H9 (cell line): Measurements from ENCODE around the gene CD47. TPM values are rescaled to one million over a fixed set of nuclear protein-coding genes. Genes with fewer than 3 reads are reported as not detected.

ENCODE experiments used
- DNase-seq: peaks from one replicate; pipeline ENCODE4 v3.0.0-alpha.2; 2017
- H2AFZ ChIP-seq: one replicate; pipeline ENCODE4 v1.6.1; 2013; ENCODE audit warnings: mild to moderate bottlenecking, low read length, control low read depth, moderate library complexity
- H2AK5ac ChIP-seq: 2 replicates; pipeline ENCODE4 v1.6.1; 2013; ENCODE audit warnings: low read length, control low read depth, mixed read lengths; ENCODE audit not compliant: insufficient read length
- H2BK120ac ChIP-seq: one replicate; pipeline ENCODE4 v1.6.1; 2013; ENCODE audit warnings: low read depth, mild to moderate bottlenecking, low read length, control low read depth, inconsistent platforms; ENCODE audit not compliant: poor library complexity, severe bottlenecking
- H2BK12ac ChIP-seq: 2 replicates; pipeline ENCODE4 v1.6.1; 2013; ENCODE audit warnings: low read length, control low read depth, mixed read lengths, low read depth; ENCODE audit not compliant: insufficient read length
- H2BK15ac ChIP-seq: 2 replicates; pipeline ENCODE4 v1.6.1; 2013; ENCODE audit warnings: low read depth, low read length, control low read depth
- H2BK20ac ChIP-seq: one replicate; pipeline ENCODE4 v1.6.1; 2013; ENCODE audit warnings: low read depth, mild to moderate bottlenecking, low read length, control low read depth, inconsistent platforms; ENCODE audit not compliant: poor library complexity, severe bottlenecking
- H2BK5ac ChIP-seq: 2 replicates; pipeline ENCODE4 v1.6.1; 2013; ENCODE audit warnings: low read length, control low read depth, mixed read lengths; ENCODE audit not compliant: insufficient read length
- H3K14ac ChIP-seq: 2 replicates; pipeline ENCODE4 v1.6.1; 2013; ENCODE audit warnings: low read length, control low read depth; ENCODE audit not compliant: insufficient read depth
- H3K18ac ChIP-seq: 2 replicates; pipeline ENCODE4 v1.6.1; 2013; ENCODE audit warnings: low read depth, mild to moderate bottlenecking, mixed read lengths, low read length, control low read depth; ENCODE audit not compliant: insufficient read length
- H3K23ac ChIP-seq: 2 replicates; pipeline ENCODE4 v1.6.1; 2013; ENCODE audit warnings: low read length, control low read depth, mixed read lengths, low read depth; ENCODE audit not compliant: insufficient read length
- H3K23me2 ChIP-seq: 2 replicates; pipeline ENCODE4 v1.6.1; 2013; ENCODE audit warnings: low read depth, mild to moderate bottlenecking, mixed read lengths, low read length, control low read depth; ENCODE audit not compliant: insufficient read length, poor library complexity, severe bottlenecking
- H3K27ac ChIP-seq: 2 replicates; pipeline ENCODE4 v1.5.1; 2013; ENCODE audit warnings: low read length, control low read depth, mixed read lengths, low read depth; ENCODE audit not compliant: insufficient read length
- H3K27me3 ChIP-seq: 2 replicates; pipeline ENCODE4 v1.6.1; 2013; ENCODE audit warnings: low read length, control low read depth, inconsistent platforms; ENCODE audit not compliant: insufficient read depth
- H3K4ac ChIP-seq: 2 replicates; pipeline ENCODE4 v1.6.1; 2013; ENCODE audit warnings: low read depth, mild to moderate bottlenecking, control low read depth, inconsistent platforms, low read length, moderate library complexity
- H3K4me1 ChIP-seq: 2 replicates; pipeline ENCODE4 v1.6.1; 2013; ENCODE audit warnings: low read length, control low read depth, inconsistent platforms; ENCODE audit not compliant: insufficient read depth
- H3K4me2 ChIP-seq: 2 replicates; pipeline ENCODE4 v1.6.1; 2013; ENCODE audit warnings: low read length, control low read depth, mixed read lengths; ENCODE audit not compliant: insufficient read length, insufficient read depth
- H3K56ac ChIP-seq: 2 replicates; pipeline ENCODE4 v1.6.1; 2013; ENCODE audit warnings: low read depth, mild to moderate bottlenecking, mixed read lengths, low read length, control low read depth; ENCODE audit not compliant: insufficient read length
- H3K79me1 ChIP-seq: 2 replicates; pipeline ENCODE4 v1.6.1; 2013; ENCODE audit warnings: low read depth, mild to moderate bottlenecking, moderate library complexity, low read length, control low read depth, inconsistent platforms; ENCODE audit not compliant: insufficient read depth, poor library complexity, severe bottlenecking
- H3K79me2 ChIP-seq: 2 replicates; pipeline ENCODE4 v1.6.1; 2013; ENCODE audit warnings: low read length, control low read depth, inconsistent platforms; ENCODE audit not compliant: insufficient read depth
- H3K9ac ChIP-seq: 2 replicates; pipeline ENCODE4 v1.6.1; 2013; ENCODE audit warnings: low read length, control low read depth, mixed read lengths; ENCODE audit not compliant: insufficient read length; ENCODE audit errors: extremely low read depth
- H3K9me3 ChIP-seq: one replicate; pipeline ENCODE4 v1.6.1; 2013; ENCODE audit warnings: low read depth, low read length, inconsistent platforms; ENCODE audit not compliant: control insufficient read depth
- H3T11ph ChIP-seq: one replicate; pipeline ENCODE4 v1.6.1; 2013; ENCODE audit warnings: mild to moderate bottlenecking, low read length, control low read depth, inconsistent platforms
- H4K20me1 ChIP-seq: one replicate; pipeline ENCODE4 v1.6.1; 2013; ENCODE audit not compliant: control insufficient read depth, insufficient read length, insufficient read depth
- H4K5ac ChIP-seq: 2 replicates; pipeline ENCODE4 v1.6.1; 2013; ENCODE audit warnings: low read depth, mild to moderate bottlenecking, mixed read lengths, low read length, control low read depth; ENCODE audit not compliant: insufficient read length
- H4K8ac ChIP-seq: replicated peaks from 2 replicates; pipeline ENCODE4 v1.6.1; 2013; ENCODE audit warnings: low read length, control low read depth, mixed read lengths, low read depth; ENCODE audit not compliant: insufficient read length
- H4K91ac ChIP-seq: 2 replicates; pipeline ENCODE4 v1.6.1; 2013; ENCODE audit warnings: low read depth, mild to moderate bottlenecking, moderate library complexity, mixed read lengths, low read length, control low read depth; ENCODE audit not compliant: insufficient read length
- H3K27ac Mint-ChIP-seq, 3 experiments: 2 replicates in 2 of 3; 3 replicates in 1 of 3; pipeline ENCODE4 v1.8.0; 2020 to 2021; ENCODE audit warnings: mixed read lengths in 3 of 3, mild to moderate bottlenecking in 1 of 3, moderate library complexity in 1 of 3
- H3K27me3 Mint-ChIP-seq: 2 replicates; pipeline ENCODE4 v1.8.0; 2021; ENCODE audit warnings: low read depth, mild to moderate bottlenecking, moderate library complexity, mixed read lengths
- H3K36me3 Mint-ChIP-seq, 3 experiments: 2 replicates in 2 of 3; 3 replicates in 1 of 3; pipeline ENCODE4 v1.8.0; 2020 to 2021; ENCODE audit warnings: low read depth in 3 of 3, mixed read lengths in 3 of 3; ENCODE audit not compliant: insufficient read depth in 1 of 3
- H3K4me1 Mint-ChIP-seq, 2 experiments: 2 replicates each; pipeline ENCODE4 v1.8.0; 2020; ENCODE audit warnings: mixed read lengths in 2 of 2
- H3K4me3 Mint-ChIP-seq, 2 experiments: 2 replicates in 1 of 2; 3 replicates in 1 of 2; pipeline ENCODE4 v1.8.0; 2020 to 2021; ENCODE audit warnings: mild to moderate bottlenecking in 2 of 2, mixed read lengths in 2 of 2, moderate library complexity in 1 of 2
- H3K9me3 Mint-ChIP-seq, 2 experiments: 2 replicates in 1 of 2; 3 replicates in 1 of 2; pipeline ENCODE4 v1.8.0; 2020; ENCODE audit warnings: mild to moderate bottlenecking in 2 of 2, mixed read lengths in 2 of 2, moderate library complexity in 1 of 2
- CTCF ChIP-seq: fragments of 200-600 bp; sonication (generic); conservative IDR thresholded peaks from 3 replicates; pipeline ENCODE4 v1.8.0; 2021; ENCODE audit warnings: antibody characterized with exemption, mild to moderate bottlenecking
- WGBS: extraction: QIAGEN DNeasy Blood & Tissue Kit; methylation state at CpG from one replicate; pipeline ENCODE4 v1.1.7; 2013; ENCODE audit warnings: missing lambda C conversion rate, low lambda C conversion rate, mixed read lengths; ENCODE audit not compliant: insufficient read length; ENCODE audit errors: extremely low coverage; 5-methylcytosine and 5-hydroxymethylcytosine counted together
- total RNA-seq: library from RNA; stranded (reverse); gene quantifications from 2 replicates; pipeline ENCODE4 v1.2.1, GENCODE V29; 2021

CD47 gene
- total RNA-seq, 1 experiment from 2014 or later = 15.4 TPM

DNA sequence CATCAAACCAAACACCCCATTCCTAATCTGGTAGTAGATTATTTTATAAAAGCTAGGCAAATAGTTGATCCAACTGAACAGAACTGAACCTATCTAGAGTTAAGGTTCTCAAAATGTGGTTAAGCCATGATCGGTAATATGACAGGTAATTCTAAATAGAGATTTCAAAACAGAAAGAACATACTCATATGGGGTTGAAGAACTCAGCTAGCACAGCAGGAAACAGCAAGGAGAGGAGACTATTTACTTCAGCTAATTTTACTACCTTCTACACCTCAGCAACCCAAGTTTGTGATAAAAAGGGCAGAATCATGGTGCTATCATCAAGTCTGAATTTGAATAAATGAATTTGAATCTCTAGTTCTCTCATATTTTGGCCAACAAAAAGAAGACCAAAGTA is 11.8 kb downstream of the CD47 start:
- no peaks in the 10 kb centered on the region for H3K79me2 ChIP-seq
- H3K9ac ChIP-seq = no peak overlapping the region
- Mint-ChIP-seq H3K27me3 (no peaks in the 10 kb centered on the region), H3K36me3 (no peaks in the 10 kb centered on the region; a peak in 1 of 7 replicates), H3K4me3 (no peak overlapping the region), H3K9me3 (no peaks in the 10 kb centered on the region), H3K27ac (no peak overlapping the region), H3K4me1 (no peaks in the 10 kb centered on the region)
- H3K18ac ChIP-seq = no peak overlapping the region
- H4K8ac ChIP-seq = no peak overlapping the region
- no peak overlapping the region for H3K4ac ChIP-seq
- no peak overlapping the region for H4K91ac ChIP-seq
- H3K56ac ChIP-seq = no peak overlapping the region
- DNase-seq = no peak
- H2AFZ ChIP-seq = no peak overlapping the region
- no peak overlapping the region for H4K5ac ChIP-seq
- H2BK12ac ChIP-seq = no peak overlapping the region
- no peak overlapping the region for H2BK15ac ChIP-seq
- no peak overlapping the region for H3K4me2 ChIP-seq
- H2AK5ac ChIP-seq = no peak overlapping the region
- no peak overlapping the region for H3K14ac ChIP-seq
- no peaks in the 10 kb centered on the region for H3K4me1 ChIP-seq
- H3K79me1 ChIP-seq = no peaks in the 10 kb centered on the region
- H3K27me3 ChIP-seq = no peaks in the 10 kb centered on the region
- no CpG with 5 or more reads among the region's 1 CpG for WGBS
- no peak overlapping the region for H2BK5ac ChIP-seq
- no peaks in the 10 kb centered on the region for H3K23me2 ChIP-seq
- H3K23ac ChIP-seq = no peak overlapping the region
- H3K9me3 ChIP-seq = no peaks in the 10 kb centered on the region
- H3K27ac ChIP-seq = no peak overlapping the region
- no peaks in the 10 kb centered on the region for H4K20me1 ChIP-seq
- no peak overlapping the region for H2BK20ac ChIP-seq
- no peak overlapping the region for H2BK120ac ChIP-seq
- TF ChIP-seq CTCF = no peak
- H3T11ph ChIP-seq = no peak overlapping the region
